Measurements from ENCODE around the gene C10orf88.

DNA sequence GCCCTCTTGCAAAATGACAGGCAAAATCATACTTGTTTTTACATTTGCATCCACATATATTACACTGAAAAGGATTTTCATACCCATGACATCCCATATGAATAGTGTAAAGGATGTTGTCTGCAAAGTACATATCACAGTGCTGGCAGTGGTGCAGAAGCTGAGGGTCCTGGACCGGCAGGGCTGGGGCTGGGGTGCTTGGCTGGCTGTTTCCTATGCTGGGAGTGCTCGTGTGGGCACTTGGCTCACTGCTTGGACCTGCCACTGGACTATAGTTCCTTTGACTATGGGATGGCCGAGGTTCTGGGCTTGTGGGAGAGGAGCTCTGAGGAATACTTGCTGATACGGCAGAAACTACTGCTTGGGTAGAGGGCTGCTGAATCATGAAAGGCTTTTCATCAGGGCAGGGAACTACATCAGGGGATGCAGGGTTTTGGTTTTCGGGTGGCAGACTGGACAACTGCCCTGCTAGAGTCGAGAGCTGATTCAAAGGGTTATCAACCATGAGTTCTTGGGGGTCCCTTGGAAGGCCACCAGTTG lies 39.8 kb upstream of the C10orf88 start:
- TF ChIP-seq, protein P1, sequence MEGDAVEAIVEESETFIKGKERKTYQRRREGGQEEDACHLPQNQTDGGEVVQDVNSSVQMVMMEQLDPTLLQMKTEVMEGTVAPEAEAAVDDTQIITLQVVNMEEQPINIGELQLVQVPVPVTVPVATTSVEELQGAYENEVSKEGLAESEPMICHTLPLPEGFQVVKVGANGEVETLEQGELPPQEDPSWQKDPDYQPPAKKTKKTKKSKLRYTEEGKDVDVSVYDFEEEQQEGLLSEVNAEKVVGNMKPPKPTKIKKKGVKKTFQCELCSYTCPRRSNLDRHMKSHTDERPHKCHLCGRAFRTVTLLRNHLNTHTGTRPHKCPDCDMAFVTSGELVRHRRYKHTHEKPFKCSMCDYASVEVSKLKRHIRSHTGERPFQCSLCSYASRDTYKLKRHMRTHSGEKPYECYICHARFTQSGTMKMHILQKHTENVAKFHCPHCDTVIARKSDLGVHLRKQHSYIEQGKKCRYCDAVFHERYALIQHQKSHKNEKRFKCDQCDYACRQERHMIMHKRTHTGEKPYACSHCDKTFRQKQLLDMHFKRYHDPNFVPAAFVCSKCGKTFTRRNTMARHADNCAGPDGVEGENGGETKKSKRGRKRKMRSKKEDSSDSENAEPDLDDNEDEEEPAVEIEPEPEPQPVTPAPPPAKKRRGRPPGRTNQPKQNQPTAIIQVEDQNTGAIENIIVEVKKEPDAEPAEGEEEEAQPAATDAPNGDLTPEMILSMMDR (IDR thresholded peaks at IDR 0.05): no peak
- TF ChIP-seq POLR2A (IDR thresholded peaks at IDR 0.05): no peak

All from adrenal gland (tissue), 5 donors.